Hematopoietic multipotent progenitor cell treated with erythropoietin and hydrocortisone succinate and interleukin-3 and kit ligand, for 15 days (in vitro differentiated cells): Measurements from ENCODE around the gene GLIPR1.
"Not testable (repeated sequence)": the region's sequence is repeated elsewhere in the genome, so short reads cannot be mapped to it uniquely, and the experiment has no call there.

Source experiments
- DNase-seq: peaks from one replicate; pipeline ENCODE4 v3.0.0-alpha.2; 2015; ENCODE audit warnings: low spot score

Gene GLIPR1

DNA sequence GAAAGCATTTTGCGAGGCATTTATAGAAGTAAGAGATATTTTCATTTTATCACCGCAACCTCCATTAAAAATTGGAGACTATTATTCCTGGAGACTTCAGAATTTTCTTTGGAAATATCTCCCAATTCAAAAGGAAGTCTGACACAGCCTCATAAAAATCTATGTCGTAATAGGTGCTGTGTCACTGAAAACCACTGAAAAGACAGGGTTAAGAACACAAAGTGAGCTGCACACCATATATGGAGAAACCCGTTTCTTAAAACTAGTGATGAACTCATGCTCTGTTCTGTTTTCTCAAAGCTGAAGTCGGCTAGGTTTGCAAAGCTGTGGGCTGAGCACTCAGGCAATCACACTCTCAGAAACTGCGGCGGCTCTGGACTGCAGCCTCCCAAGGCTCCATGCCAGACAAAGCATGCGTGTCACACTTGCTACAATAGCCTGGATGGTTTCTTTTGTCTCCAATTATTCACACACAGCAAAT is at the start of gene GLIPR1:
Gene GLIPR1 (plus strand): TSS at position 287 of the 481 bp plus-strand sequence. CDS start 126 bp downstream, at position 413.
- no peak for DNase-seq

DNA sequence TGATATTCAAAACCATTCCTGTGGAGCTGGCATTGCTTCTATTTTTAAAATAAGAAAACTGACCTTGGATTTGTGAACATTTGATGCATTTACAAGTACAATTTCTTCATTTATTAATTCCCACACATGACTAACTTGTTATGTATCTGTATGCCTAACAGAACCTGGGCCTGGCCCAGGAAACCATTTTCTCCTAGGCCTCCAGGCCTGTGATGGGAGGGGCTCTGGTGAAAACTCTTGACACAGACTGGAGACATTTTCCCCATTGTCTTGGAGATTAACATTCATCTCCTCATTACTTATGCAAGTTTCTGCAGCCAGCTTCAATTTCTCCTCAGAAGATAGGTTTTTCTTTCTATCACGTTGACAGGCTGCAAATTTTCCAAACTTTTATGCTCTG is 47.6 kb upstream of the GLIPR1 start:
- no peak for DNase-seq

DNA sequence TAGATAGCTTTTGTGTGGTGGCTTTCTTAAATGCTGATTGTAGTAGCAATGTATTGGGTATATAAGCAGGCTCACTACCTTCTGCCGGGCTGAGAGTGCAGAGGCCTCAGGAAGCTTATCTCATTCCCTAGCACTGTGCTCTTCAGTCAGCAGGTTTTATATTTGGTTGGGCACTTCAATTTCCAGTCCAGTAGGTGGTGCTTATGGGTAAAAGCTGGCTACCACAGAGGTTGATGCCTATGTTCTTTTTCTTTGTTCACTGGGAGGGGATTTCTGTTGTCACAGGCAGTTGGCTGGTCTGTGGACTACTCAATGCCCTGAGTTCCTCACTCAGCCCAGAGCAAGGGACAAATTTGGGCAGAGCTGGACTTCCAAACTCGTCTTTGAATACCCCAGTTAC is 43.0 kb upstream of the GLIPR1 start:
- no peak for DNase-seq

DNA sequence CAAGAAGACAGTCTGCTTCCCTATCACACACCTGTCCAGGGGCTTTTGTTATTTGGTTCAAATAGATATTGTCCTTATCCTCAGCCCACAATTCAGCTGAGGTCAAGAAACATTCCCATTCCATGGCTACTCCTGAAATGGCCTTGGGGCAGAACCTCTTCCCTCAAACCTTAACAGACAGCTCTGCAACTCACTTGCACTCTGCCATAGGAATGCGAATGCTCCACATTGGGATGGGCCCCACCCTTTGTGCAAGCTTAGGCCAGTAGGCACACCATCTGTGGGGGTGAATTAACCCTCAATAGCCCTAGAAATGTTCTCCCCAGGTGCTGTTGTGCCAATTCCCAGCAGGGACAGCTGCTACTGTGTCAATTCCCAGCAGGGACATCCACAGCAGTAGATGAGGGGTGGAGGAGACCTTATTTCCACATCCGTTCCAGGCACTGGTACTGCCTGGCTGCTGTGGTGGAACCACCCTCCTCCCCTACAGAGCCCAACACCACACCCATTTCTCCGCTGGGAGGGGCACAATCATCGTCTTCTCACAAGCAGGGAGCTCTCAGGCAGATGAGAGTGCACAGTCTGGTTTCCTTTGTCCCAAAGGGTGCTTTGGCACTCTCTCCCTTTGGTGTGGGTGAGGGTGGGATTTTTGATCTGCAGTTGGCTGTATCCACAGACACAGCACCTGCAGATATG is 42.3 kb upstream of the GLIPR1 start:
- no peak for DNase-seq

DNA sequence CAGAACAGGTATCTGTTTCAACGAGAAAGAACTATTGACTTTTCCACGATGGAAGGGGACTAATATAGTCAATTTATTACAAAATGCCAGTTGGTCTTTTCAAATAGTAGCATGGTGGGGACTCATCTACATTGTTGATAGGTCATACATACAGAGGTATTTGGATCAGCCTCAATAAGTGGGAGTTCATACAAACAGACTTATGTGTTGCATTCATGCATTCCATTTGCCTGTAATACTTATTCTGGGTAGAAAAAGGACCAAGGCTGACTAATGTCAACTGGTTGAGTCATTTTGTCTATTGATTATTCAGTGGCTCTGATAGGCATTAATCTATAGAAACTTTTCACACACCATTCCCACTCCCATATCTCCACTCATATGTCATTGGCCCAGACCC is 41.5 kb upstream of the GLIPR1 start:
- DNase-seq, result no peak

DNA sequence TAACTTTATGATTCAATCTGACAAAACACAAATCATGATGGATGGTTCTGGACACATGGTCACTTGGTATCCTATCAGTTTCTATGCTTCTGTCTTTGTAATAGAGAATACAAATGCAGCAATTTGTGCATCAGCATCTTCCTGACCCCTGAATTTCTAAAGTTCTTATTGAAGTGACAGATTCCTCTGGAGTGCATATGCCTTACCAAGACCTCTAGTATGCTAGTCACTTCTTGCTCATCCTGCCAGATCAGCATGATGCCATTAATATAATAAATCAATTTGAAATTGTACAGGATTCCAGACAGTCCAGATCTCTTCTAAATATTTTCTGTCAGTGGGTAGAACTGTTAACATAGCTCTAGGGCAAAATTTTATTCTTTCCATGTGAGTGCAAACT is 40.6 kb upstream of the GLIPR1 start:
- DNase-seq, result no peak

DNA sequence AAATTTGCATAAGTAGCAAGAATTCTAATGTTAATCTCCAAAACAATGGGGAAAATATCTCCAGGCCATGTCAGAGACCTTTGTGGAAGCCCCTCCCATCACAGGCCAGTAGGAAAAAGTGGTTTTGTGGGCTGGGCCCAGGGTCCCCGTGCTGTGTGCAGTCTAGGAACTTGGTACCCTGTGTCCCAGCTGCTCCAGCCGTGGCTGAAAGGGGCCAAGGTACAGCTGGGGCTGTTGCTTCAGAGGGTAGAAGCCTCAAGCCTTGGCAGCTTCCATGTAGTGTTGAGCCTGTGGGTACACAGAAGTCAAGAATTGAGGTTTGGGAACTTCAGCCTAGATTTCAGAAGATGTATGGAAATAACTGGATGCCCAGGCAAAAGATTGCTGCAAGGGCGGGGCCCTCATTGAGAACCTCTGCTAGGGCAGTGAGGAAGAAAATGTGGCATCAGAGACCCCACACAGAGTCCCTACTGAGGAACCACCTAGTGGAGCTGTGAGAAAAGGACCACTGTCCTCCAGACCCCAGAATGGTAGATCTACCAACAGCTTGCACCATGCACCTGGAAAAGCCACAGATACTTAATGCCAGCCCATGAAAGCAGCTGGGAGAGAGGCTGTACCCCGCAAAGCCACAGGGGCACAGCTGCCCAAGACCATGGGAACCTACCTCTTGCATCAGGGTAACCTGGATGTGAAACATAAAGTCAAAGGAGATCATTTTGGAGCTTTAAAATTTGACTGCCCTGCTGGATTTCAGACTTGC is 38.7 kb upstream of the GLIPR1 start:
- not testable (repeated sequence) for DNase-seq

DNA sequence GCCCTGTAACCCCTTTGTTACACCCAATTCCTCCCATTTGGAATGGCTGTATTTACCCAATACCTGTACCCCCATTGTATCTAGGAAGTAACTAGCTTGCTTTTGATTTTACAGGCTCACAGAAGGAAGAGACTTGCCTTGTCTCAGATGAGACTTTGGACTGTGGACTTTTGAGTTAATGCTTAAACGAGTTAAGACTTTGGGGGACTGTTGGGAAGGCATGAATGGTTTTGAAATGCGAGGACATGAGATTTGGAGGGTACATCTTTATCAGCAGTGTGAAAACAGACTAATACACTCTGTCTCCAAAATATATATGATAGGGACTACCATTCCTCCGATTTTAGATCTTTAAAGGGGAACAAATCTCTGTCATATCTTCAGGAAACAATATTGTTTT is 38.1 kb upstream of the GLIPR1 start:
- DNase-seq, result not testable (repeated sequence)

DNA sequence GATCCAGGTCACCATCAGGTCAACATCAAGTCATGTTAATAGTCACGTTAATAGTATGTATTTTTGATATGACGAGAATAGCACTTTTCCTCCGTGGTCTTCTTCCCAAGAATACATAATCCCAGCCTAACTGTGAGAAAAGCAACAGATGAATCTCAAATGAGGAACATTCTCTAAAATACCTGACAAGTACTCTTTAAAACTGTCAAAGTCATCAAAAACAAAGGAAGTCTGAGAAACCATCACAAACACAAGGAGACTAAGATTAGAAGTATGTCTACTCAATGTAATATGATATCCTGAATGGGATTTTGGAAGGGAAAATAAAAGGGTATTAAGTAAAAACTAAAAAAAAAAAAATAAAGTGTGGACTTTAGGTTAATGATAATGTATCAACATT is 36.8 kb upstream of the GLIPR1 start:
- no peak for DNase-seq

DNA sequence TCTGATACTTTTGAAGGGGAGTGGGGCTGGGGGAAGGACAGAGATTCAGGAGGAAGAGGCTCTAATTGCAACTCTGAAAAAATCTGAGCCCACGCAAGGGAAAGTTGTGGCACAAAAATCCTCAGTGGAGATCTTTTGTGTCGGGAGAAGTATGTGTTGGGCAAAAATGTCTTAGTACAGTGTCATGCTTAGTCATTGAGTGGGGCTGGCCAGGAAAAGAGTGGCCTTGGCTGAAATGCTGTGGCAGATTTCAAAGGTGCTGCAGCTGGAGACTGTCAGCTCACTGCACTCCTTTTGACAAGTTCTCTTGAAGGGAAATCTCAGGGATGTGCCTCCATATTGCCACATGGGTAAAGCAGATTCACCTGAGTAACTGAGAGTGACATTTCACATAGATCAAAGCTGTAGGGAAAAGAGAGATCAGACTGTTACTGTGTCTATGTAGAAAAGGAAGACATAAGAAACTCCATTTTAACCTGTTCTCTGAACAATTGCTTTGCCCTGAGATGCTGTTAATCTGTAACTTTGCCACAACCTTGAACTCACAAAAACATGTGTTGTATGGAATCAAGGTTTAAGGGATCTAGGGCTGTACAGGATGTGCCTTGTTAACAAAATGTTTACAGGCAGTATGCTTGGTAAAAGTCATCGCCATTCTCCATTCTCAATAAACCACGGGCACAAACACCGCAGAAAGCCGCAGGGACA is 36.0 kb upstream of the GLIPR1 start:
- no peak for DNase-seq

DNA sequence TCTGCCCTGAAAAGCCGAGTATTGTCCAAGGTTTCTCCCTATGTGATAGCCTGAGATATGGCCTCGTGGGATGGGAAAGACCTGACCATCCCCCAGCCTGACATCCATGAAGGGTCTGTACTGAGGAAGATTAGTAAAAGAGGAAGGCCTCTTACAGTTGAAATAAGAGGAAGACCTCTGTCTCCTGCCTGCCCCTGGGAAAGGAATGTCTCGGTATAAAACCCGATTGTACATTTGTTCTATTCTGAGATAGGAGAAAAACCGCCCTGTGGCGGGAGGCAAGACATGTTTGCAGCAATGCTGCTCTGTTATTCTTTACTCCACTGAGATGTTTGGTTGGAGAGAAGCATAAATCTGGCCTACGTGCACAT is 35.4 kb upstream of the GLIPR1 start:
- not testable (repeated sequence) for DNase-seq

DNA sequence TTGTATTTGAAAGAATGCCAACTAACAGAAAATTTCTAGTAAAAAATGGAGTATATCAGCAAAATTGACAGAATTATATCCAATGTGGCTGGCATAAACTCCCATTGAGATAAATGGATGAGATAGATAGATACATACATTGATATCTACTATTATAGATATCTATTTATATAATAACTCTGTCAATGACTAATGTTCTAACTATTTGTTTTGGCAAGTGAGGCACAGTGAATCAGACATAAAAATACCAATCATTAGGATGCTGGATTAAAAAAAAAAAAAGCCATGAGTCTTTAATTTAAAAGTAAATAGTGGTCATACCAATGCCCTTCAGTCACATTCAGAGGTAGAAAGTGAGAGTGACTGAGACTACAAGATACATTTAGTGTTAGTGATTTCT is 33.7 kb upstream of the GLIPR1 start:
- no peak for DNase-seq

DNA sequence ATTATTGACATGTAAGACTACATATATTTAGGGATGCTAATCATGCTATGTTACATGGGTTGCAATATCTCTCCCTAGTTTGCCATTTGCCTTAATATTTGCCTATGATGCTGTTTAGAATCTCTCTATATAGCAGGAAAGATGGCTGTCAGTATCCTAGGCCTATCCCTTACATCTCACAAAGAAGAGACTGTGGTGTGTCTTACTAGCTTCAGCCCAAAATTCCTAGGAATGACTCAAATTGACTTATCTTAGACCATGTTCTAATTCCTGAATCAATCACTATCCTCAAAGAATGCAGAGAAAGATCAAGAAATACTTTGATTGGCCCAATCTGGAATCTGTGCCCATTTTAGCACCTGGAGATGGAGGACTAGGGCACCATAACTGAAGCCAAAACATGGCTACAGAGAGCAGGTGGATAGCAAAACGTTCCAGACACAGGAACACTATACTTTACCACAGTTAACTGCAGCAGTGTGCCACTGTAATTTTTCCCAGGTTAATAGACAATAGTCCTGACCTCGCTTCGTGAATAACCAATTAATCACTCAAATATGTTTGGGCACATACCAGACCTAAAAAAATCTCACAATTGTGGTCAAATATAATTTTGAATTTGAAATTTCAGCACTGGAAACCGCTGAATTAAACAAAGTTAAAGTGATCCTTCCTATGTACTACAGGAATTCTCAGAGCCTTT is 32.7 kb upstream of the GLIPR1 start:
- DNase-seq, result no peak

DNA sequence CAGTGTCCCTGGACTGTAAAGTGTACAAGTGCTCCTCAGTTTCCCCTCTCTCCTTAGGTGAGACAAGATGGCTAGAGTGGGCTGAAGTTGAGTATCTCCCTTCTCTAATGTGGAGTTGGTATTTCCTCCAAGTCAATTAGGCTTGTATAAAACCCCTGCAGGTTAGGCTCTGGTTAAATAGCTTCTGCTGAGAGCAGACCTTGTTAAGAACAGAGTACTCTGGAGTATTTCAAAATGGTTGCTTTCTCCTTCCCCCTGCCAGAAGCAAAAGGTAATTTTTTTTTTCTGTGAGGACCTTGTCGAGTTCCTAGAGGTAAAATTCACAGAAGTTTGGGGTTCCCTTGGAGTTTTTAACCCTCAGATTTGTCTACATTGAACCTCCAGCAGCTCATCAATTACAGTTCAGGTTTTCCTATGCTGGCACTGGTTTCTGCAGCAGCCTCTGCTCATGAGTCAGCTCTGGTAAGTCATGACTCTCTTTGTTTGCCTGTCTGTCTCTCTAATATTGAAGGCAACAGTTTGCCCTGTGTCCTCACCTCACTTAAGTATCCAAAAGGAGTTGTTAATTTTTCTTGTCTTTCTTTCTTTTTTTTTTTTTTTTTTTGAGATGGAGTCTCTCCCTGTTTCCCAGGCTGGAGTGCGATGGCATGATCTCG is 27.8 kb upstream of the GLIPR1 start:
- DNase-seq, result no peak

DNA sequence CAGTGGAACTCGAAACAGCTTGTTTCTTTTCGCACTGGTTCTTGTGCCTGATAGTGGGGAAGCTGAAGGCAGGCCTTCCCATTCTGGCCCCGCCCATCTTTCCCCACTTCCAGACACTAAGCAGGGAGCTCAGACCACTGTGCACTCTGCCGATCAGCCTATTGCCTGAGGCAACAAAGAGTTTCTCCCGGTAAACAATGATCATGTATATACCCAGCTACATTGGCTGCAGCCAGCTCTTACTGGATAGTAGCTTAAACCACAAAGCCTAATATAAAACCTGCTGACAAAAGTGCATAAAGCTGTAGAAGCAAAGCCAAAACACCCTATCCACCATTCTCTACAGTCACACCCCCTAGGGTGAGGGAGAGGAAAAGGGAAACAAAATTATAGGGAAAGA is 24.7 kb upstream of the GLIPR1 start:
- DNase-seq, result no peak

DNA sequence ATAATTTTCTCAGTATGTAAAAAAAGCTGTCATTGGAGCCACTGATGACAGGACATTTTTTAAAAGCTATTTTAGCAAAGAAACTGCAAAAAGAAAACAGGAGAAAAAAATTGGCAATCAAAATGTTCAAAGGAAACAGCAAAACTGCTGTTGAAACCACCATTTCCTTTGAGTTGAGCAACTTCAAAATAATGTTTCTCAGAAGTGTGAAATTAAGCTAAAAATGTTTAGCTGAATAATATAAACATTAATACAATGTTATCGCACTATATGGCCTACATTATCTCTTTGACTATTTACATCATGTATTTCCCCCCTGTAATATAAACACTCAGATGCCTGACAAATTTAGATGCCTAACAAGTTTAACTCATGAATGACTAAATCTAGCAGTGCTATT is 23.4 kb upstream of the GLIPR1 start:
- no peak for DNase-seq

DNA sequence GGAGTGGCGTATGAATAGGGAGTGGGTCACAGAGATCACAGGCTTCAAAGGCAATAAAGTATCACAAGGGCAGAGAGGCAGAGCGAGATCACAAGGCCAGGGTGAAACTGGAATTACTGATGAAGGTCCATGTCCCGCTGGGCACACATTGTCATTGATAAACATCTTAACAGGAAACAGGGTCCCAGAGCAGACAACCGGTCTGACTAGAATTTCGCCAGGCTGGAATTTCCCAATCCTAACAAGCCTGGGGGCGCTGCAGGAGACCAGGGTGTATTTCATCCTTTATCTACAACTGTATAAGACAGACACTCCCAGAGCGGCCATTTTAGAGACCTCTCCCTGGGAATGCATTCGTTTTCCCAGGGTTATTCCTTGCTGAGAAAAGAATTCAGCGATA is 22.7 kb upstream of the GLIPR1 start:
- DNase-seq, result not testable (repeated sequence)

DNA sequence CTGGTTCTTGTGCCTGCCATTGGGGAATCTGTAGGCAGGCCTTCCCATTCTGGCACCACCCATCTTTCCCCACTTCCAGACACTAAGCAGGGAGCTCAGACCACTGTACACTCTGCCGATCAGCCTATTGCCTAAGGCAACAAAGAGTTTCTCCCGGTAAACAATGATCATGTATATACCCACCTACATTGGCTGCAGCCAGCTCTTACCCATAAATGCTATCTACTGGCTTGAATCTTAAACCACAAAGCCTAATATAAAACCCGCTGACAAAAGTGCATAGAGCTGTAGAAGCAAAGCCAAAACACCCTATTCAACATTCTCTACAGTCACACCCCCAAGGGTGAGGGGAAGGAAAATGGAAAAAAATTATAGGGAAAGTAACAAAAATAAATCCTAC is 20.8 kb upstream of the GLIPR1 start:
- no peak for DNase-seq

DNA sequence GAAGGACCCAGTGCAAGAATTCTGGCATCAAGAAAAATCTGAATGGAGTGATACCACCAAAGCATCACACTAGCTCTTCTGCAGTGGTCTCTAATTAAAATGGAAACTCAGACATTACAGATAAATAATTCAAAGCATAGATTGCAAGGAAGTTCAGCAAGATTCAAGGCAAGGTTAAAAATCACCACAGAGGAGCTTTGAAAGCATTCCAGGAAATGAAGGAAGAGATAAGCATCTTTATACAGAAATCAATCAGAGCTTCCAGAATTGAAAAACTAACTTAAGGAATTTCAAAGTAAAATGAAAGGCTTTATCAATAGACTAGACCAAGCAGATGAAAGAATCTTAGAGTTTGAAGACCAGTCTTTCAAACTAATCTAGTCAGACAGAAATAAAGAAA is 20.4 kb upstream of the GLIPR1 start:
- no peak for DNase-seq

DNA sequence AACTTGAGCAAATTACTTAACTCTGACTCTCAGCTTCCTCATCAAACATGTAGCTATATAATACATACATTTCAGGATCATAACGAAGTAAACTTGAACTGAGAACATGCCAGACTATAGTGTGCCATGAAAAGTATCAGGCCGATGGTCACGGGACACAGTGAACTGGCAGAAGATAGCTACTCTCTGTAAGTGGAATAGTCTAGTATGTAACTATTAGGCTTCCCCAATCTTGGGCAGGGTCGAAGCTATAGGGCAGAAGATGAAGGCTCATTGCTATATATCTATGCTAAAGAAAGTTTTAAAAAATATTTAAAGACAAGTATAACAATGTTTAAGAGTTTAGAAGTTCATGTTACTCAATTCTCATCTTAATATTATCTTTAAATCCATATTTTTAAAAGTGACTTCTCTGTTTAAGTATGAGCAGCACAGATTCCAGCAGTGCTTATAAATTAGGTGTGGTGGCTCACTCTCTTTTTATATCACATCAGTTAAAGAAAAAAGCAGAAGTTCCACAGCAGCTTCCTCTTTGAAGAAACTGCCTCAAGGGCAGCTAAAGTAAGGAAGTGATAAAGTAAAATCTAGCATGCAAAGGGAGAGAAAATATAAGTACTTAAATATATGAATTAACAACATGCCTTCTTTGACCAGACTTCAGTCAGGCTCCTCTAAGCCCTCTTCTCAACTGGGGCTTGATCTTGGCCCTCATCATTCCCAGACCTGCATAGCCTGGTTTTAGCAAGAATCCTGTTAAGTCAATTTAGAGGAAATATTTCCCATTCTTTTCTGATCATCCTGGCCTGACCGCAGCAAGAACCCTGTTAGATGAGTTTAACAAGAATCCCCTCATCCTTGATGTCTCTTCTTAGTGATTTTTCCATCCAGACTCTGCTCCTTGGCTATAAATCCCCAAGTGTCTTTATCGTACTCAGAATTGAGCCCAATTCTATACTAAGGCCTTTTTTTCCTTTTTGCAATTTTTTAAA is 8.4 kb upstream of the GLIPR1 start:
- DNase-seq, result no peak

DNA sequence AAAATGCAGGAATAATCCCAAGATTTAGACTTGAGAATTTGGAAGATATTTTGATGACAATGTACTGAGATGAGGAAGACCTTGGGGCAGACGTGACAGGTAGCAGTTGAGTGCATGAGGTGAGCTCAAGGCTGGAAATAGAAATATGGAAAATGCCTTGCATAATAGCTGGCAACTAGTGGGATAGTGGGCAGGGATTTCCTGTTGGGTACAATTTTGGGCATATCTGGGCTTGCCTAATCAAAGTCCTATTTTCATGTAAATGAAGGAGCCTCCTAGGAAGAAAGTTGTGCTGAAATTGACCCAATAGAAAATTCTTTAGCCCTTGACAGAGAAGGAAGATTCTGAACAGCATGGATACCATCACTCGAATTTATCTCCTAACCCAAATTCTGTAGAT is 6.4 kb upstream of the GLIPR1 start:
- no peak for DNase-seq
